ENCODE results near the gene CARD14.

GRCh38 chr17:80221351-80222105 is 51.7 kb downstream of the CARD14 start:
- TF ChIP-seq POLR2A (IDR thresholded peaks at IDR 0.05; ENCODE audit: low read depth, low read length) (no peak), POLR2AphosphoS5 (IDR thresholded peaks at IDR 0.05; ENCODE audit: low read depth, low read length) (no peak)
